Breast epithelium (tissue), 3 donors: ENCODE results near the gene NRG3.

Source experiments
- POLR2A ChIP-seq: fragments of 450-650 bp; IDR thresholded peaks from one replicate; pipeline ENCODE4 v1.6.1; 2016; ENCODE audit warnings: antibody characterized with exemption, mild to moderate bottlenecking, moderate library complexity
- POLR2AphosphoS5 ChIP-seq, 3 donors: sonication (generic); formaldehyde crosslinking; IDR thresholded peaks; one replicate each; pipeline ENCODE4 v1.6.1; 2017; ENCODE audit warnings: antibody characterized with exemption in 3 of 3
- TF ChIP-seq, protein P1 (sequence below), 3 donors: fragments of 450-650 bp; IDR thresholded peaks; one replicate each; pipeline ENCODE4 v1.5.1; 2016 to 2017; ENCODE audit warnings: antibody characterized with exemption in 3 of 3, mild to moderate bottlenecking in 3 of 3, moderate library complexity in 3 of 3

DNA sequence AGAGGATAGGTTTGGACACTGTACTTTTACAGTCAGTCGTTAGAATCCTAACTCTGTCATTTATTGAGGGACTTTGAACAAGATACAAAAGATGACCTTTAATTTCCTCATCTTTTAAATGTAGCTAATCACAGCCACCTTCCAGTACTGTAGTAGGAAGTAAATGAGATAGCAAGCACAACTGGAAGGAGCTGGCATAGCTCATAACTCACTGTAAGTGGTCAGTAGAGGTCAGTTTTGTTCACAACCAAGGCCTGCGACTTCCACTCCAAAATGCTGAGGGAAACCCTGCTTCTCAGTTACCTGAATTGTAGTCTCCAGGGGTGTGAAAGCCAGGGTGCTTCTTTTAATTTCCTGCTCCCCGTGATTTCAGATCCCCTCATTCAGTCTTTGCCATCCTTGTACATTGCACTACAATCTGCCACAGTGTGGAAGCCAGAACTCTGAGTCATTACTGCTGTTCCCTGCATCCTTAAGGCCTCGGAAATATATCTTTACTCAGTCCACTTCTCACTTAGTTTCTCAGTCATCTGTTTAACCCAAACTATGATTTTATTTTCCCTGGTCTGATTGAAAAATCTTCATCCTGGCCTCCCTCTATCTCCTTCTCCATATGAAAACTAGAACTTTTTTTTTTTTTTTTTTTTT, 361.2 kb downstream of the NRG3 start:
- TF ChIP-seq POLR2A (no peak), POLR2AphosphoS5 (IDR thresholded peaks at IDR 0.05) (no peak)
- TF ChIP-seq, protein P1, sequence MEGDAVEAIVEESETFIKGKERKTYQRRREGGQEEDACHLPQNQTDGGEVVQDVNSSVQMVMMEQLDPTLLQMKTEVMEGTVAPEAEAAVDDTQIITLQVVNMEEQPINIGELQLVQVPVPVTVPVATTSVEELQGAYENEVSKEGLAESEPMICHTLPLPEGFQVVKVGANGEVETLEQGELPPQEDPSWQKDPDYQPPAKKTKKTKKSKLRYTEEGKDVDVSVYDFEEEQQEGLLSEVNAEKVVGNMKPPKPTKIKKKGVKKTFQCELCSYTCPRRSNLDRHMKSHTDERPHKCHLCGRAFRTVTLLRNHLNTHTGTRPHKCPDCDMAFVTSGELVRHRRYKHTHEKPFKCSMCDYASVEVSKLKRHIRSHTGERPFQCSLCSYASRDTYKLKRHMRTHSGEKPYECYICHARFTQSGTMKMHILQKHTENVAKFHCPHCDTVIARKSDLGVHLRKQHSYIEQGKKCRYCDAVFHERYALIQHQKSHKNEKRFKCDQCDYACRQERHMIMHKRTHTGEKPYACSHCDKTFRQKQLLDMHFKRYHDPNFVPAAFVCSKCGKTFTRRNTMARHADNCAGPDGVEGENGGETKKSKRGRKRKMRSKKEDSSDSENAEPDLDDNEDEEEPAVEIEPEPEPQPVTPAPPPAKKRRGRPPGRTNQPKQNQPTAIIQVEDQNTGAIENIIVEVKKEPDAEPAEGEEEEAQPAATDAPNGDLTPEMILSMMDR (IDR thresholded peaks at IDR 0.05), result no peak
